Upper lobe of left lung (tissue), 4 donors: ENCODE measurements around the gene TFEB.

Experiments
- CTCF ChIP-seq, 6 experiments: fragments of 450-650 bp in 4 of 6; fragments of 200-600 bp in 2 of 6; sonication (generic) in 2 of 6; IDR thresholded peaks; one replicate each; pipeline ENCODE4 v1.5.1; 2016 to 2019; ENCODE audit warnings: antibody characterized with exemption in 6 of 6
- EP300 ChIP-seq, 4 donors: sonication (generic); formaldehyde crosslinking; IDR thresholded peaks; one replicate each; pipeline ENCODE4 v1.5.1; 2017; ENCODE audit warnings: antibody characterized with exemption in 4 of 4, control low read depth in 2 of 4
- POLR2A ChIP-seq, 4 donors: fragments of 450-650 bp; IDR thresholded peaks; one replicate each; pipeline ENCODE4 v1.5.1; 2016 to 2017; ENCODE audit warnings: antibody characterized with exemption in 4 of 4, mild to moderate bottlenecking in 2 of 4
- POLR2AphosphoS5 ChIP-seq, 2 donors: sonication (generic); formaldehyde crosslinking; IDR thresholded peaks; one replicate each; pipeline ENCODE4 v1.5.1; 2017; ENCODE audit warnings: antibody characterized with exemption in 2 of 2

DNA sequence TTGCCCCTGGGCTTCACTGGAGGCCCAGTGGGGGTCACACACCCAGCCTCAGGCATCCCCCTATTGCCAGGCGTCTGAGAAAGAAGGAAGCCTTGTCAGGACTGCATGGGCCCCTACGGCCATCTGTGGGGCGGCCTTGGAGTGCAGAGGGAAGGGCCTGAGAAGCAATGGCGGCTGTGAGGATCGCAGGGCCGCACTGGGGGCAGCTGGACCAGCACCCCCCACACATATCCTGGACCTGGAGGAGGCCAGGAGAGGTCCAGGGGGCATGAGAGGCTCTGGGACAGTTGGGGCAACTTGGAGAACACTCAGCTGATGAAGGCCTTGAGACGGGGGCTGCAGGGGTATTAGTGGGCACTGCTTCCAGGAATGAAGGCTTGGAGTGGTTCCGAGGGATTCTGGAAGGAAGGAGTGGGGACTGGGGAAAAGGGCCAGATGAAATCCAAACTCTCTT, 80.7 kb downstream of the TFEB start:
- TF ChIP-seq POLR2AphosphoS5 (IDR thresholded peaks at IDR 0.05) (no peak), CTCF (IDR thresholded peaks at IDR 0.05) (no peak), POLR2A (IDR thresholded peaks at IDR 0.05) (no peak), EP300 (IDR thresholded peaks at IDR 0.05) (no peak)
